Skeletal muscle tissue (tissue), 4 donors: Measurements from ENCODE around the gene NOL3. TPM values are rescaled to one million over a fixed set of nuclear protein-coding genes. Genes with fewer than 3 reads are reported as not detected.
A peak's percentile ranks its signal among the peaks of the same experiment; 100 is the strongest.

ENCODE experiments used
- H3K27ac ChIP-seq: one replicate; pipeline ENCODE4 v1.7.0; 2013; ENCODE audit warnings: mild to moderate bottlenecking, low read depth, low read length, inconsistent platforms
- H3K27me3 ChIP-seq, 3 donors: one replicate each; pipeline ENCODE4 v1.7.0; 2013; ENCODE audit warnings: low read length in 3 of 3; ENCODE audit not compliant: control insufficient read depth in 3 of 3, insufficient read depth in 3 of 3
- H3K36me3 ChIP-seq, 3 donors: one replicate each; pipeline ENCODE4 v1.7.0; 2013; ENCODE audit warnings: low read length in 3 of 3; ENCODE audit not compliant: control insufficient read depth in 3 of 3, insufficient read depth in 3 of 3
- H3K4me1 ChIP-seq, 3 donors: one replicate each; pipeline ENCODE4 v1.7.0; 2013; ENCODE audit warnings: low read length in 3 of 3, mild to moderate bottlenecking in 3 of 3; ENCODE audit not compliant: control insufficient read depth in 3 of 3, insufficient read depth in 3 of 3
- H3K4me3 ChIP-seq, 3 donors: one replicate each; pipeline ENCODE4 v1.7.0; 2013; ENCODE audit warnings: low read length in 3 of 3
- H3K9ac ChIP-seq, 3 donors: one replicate each; pipeline ENCODE4 v1.7.0; 2013; ENCODE audit warnings: low read length in 3 of 3, mild to moderate bottlenecking in 3 of 3, moderate library complexity in 2 of 3, low read depth in 1 of 3
- H3K9me3 ChIP-seq, 3 donors: one replicate each; pipeline ENCODE4 v1.7.0; 2013; ENCODE audit warnings: low read length in 3 of 3; ENCODE audit not compliant: control insufficient read depth in 3 of 3
- total RNA-seq: library from RNA; depleted of rRNA; stranded (reverse); fragments of >200 nt; gene quantifications from one replicate; pipeline ENCODE4 v1.2.3, GENCODE V29; 2014
- donor health status: Osteomylitis.

The NOL3 gene
- total RNA-seq, 1 donor from 2014 or later = 11.0 TPM

- Histone ChIP-seq H3K36me3 (peaks cover 0 to 8% (median 0%) of the 10 kb centered on the region in 3 donors), H3K9me3 (no peaks in the 10 kb centered on the region), H3K9ac (peak overlapping the region in 1 of 3 donors; percentile 16), H3K27me3 (no peaks in the 10 kb centered on the region), H3K4me3 (no peak overlapping the region), H3K27ac (no peak overlapping the region), H3K4me1 (peaks cover 41 to 62% (median 51%) of the 10 kb centered on the region in 3 donors)
Measured at GRCh38 chr16:67209565-67209964, 39.2 kb downstream of the NOL3 start.

GRCh38 chr16:67210069-67210937 is 40.0 kb downstream of the NOL3 start:
- no peak overlapping the region for H3K27ac ChIP-seq
- H3K27me3 ChIP-seq = no peaks in the 10 kb centered on the region
- H3K36me3 ChIP-seq = peaks cover 0 to 8% (median 0%) of the 10 kb centered on the region in 3 donors
- H3K9ac ChIP-seq = peak overlapping the region in 1 of 3 donors; percentile 54
- no peaks in the 10 kb centered on the region for H3K9me3 ChIP-seq
- peaks cover 47 to 68% (median 58%) of the 10 kb centered on the region in 3 donors for H3K4me1 ChIP-seq
- peak overlapping the region in 1 of 3 donors; percentile 22 for H3K4me3 ChIP-seq

GRCh38 chr16:67211674-67212073 is 41.3 kb downstream of the NOL3 start:
- no peaks in the 10 kb centered on the region for H3K9me3 ChIP-seq
- no peak overlapping the region for H3K27ac ChIP-seq
- H3K4me3 ChIP-seq = no peak overlapping the region
- no peak overlapping the region for H3K9ac ChIP-seq
- peaks cover 0 to 4% (median 0%) of the 10 kb centered on the region in 3 donors for H3K36me3 ChIP-seq
- H3K27me3 ChIP-seq = no peaks in the 10 kb centered on the region
- peaks cover 50 to 77% (median 64%) of the 10 kb centered on the region in 3 donors for H3K4me1 ChIP-seq

GRCh38 chr16:67212766-67213165 is 42.4 kb downstream of the NOL3 start:
- H3K4me3 ChIP-seq = no peak overlapping the region
- no peak overlapping the region for H3K27ac ChIP-seq
- no peak overlapping the region for H3K9ac ChIP-seq
- peaks cover 0 to 7% (median 2%) of the 10 kb centered on the region in 3 donors for H3K36me3 ChIP-seq
- no peaks in the 10 kb centered on the region for H3K27me3 ChIP-seq
- peaks cover 48 to 76% (median 63%) of the 10 kb centered on the region in 3 donors for H3K4me1 ChIP-seq
- no peaks in the 10 kb centered on the region for H3K9me3 ChIP-seq

GRCh38 chr16:67213197-67214019 is 43.1 kb downstream of the NOL3 start:
- H3K27me3 ChIP-seq = no peaks in the 10 kb centered on the region
- no peak overlapping the region for H3K27ac ChIP-seq
- H3K36me3 ChIP-seq = peaks cover 0 to 7% (median 2%) of the 10 kb centered on the region in 3 donors
- no peaks in the 10 kb centered on the region for H3K9me3 ChIP-seq
- no peak overlapping the region for H3K4me3 ChIP-seq
- peaks cover 46 to 70% (median 57%) of the 10 kb centered on the region in 3 donors for H3K4me1 ChIP-seq
- H3K9ac ChIP-seq = peak overlapping the region in 1 of 3 donors; percentile 25

GRCh38 chr16:67215706-67216105 is 45.4 kb downstream of the NOL3 start:
- Histone ChIP-seq H3K27me3 (no peaks in the 10 kb centered on the region), H3K9me3 (no peaks in the 10 kb centered on the region), H3K9ac (no peak overlapping the region), H3K4me1 (peaks cover 28 to 47% (median 40%) of the 10 kb centered on the region in 3 donors), H3K36me3 (peaks cover 2 to 11% (median 3%) of the 10 kb centered on the region in 3 donors), H3K4me3 (no peak overlapping the region), H3K27ac (no peak overlapping the region)

GRCh38 chr16:67216612-67217490 is 46.5 kb downstream of the NOL3 start:
- H3K27ac ChIP-seq = no peak overlapping the region
- peak overlapping the region in 1 of 3 donors; percentile 9 for H3K9ac ChIP-seq

GRCh38 chr16:67223992-67224391 is 53.7 kb downstream of the NOL3 start:
- H3K4me3 ChIP-seq = no peak overlapping the region
- H3K36me3 ChIP-seq = peaks cover 15 to 25% (median 15%) of the 10 kb centered on the region in 3 donors
- H3K4me1 ChIP-seq = peaks cover 23 to 33% (median 31%) of the 10 kb centered on the region in 3 donors
- H3K27me3 ChIP-seq = no peaks in the 10 kb centered on the region
- no peak overlapping the region for H3K9ac ChIP-seq
- no peaks in the 10 kb centered on the region for H3K9me3 ChIP-seq
- no peak overlapping the region for H3K27ac ChIP-seq

More at GRCh38 chr16:67216612-67217490, 46.5 kb downstream of the NOL3 start:
- H3K27me3 ChIP-seq = no peaks in the 10 kb centered on the region
- H3K36me3 ChIP-seq = peaks cover 2 to 7% (median 3%) of the 10 kb centered on the region in 3 donors
- peak overlapping the region in 1 of 3 donors; percentile 22 for H3K4me3 ChIP-seq
- H3K4me1 ChIP-seq = peaks cover 26 to 44% (median 36%) of the 10 kb centered on the region in 3 donors
- H3K9me3 ChIP-seq = no peaks in the 10 kb centered on the region
